HCT116 (cell line): ENCODE results near the gene MCF2L. TPM values are rescaled to one million over a fixed set of nuclear protein-coding genes. Genes with fewer than 3 reads are reported as not detected.

ENCODE experiments used
- ATAC-seq: fragments of 200-7000 bp; cut with Tn5 transposase; 2 replicates; pipeline ENCODE4 v1.9.1; 2020; ENCODE audit warnings: mild to moderate bottlenecking, moderate library complexity
- BruUV-seq: library from RNA; stranded (reverse); fragments of 400-500 nt; replicated peaks from 2 replicates; lab custom pipeline; 2021; lab: Mats Ljungman, UMichigan
- CTCF ChIA-PET: fragments of 300-600 bp; sonication (Branson Sonifier 250); formaldehyde crosslinking; loops from one replicate; lab custom pipeline; 2021; ENCODE audit warnings: antibody characterized with exemption; lab: Charles Lee
- POLR2A ChIA-PET: fragments of 300-600, 350-600 bp; sonication (Branson Sonifier 250); formaldehyde crosslinking; loops from one replicate; lab custom pipeline; 2021; ENCODE audit warnings: antibody characterized with exemption; lab: Charles Lee
- RAD21 ChIA-PET, 2 experiments: fragments of 300-600 bp; sonication (Branson Sonifier 250); formaldehyde crosslinking; loops; one replicate each; lab custom pipeline; 2023; ENCODE audit warnings: low total read pairs in 2 of 2; ENCODE audit not compliant: uncharacterized antibody in 2 of 2, unreplicated experiment in 2 of 2, low non-redundant PET in 1 of 2; lab: Charles Lee
- DNase-seq: peaks from one replicate; pipeline ENCODE4 v3.0.0-alpha.2; 2010; ENCODE audit warnings: low read depth, low spot score
- H2AFZ ChIP-seq: fragments of 200-600 bp; shearing (Covaris generic), sonication (generic); 2 replicates; pipeline ENCODE4 v1.6.1; 2017; ENCODE audit warnings: low read depth, mixed run types, mixed read lengths, antibody characterized with exemption, low read length; ENCODE audit not compliant: poor library complexity, severe bottlenecking
- H3K27ac ChIP-seq: 2 replicates; pipeline ENCODE4 v1.5.1; 2012; ENCODE audit warnings: low read depth, low read length
- H3K27me3 ChIP-seq: fragments of 200-600 bp; sonication (generic); 2 replicates; pipeline ENCODE4 v1.6.1; 2016; ENCODE audit warnings: mixed run types, low read length, mixed read lengths; ENCODE audit not compliant: insufficient read depth
- H3K36me3 ChIP-seq, 2 experiments: fragments of 200-500 bp in 1 of 2; fragments of 200-600 bp in 1 of 2; sonication (Bioruptor generic) in 1 of 2; sonication (generic) in 1 of 2; 2 replicates each; pipeline versions ENCODE4 v1.5.1 to v1.6.1; 2014 to 2016; ENCODE audit warnings: low read length in 2 of 2, inconsistent platforms in 1 of 2, mixed read lengths in 1 of 2, mixed run types in 1 of 2; ENCODE audit not compliant: insufficient read depth in 2 of 2, control insufficient read depth in 1 of 2
- H3K4me1 ChIP-seq, 2 experiments: fragments of 200-600 bp in 1 of 2; sonication (generic) in 1 of 2; 2 replicates each; pipeline versions ENCODE4 v1.5.1 to v1.6.1; 2012 to 2017; ENCODE audit warnings: low read length in 2 of 2, inconsistent platforms in 1 of 2, mild to moderate bottlenecking in 1 of 2, mixed read lengths in 1 of 2, mixed run types in 1 of 2, moderate library complexity in 1 of 2; ENCODE audit not compliant: insufficient read depth in 2 of 2, control insufficient read depth in 1 of 2
- H3K4me2 ChIP-seq: fragments of 200-600 bp; sonication (generic); 2 replicates; pipeline ENCODE4 v1.6.1; 2017; ENCODE audit warnings: mixed run types, low read length, mixed read lengths
- H3K4me3 ChIP-seq, 2 experiments: fragments of 200-600 bp in 1 of 2; sonication (generic) in 1 of 2; replicated peaks in 1 of 2; 2 replicates each; pipeline ENCODE4 v1.5.1; 2011 to 2016; ENCODE audit warnings: low read length in 2 of 2, control low read depth in 1 of 2, low read depth in 1 of 2, mild to moderate bottlenecking in 1 of 2, mixed read lengths in 1 of 2, mixed run types in 1 of 2
- H3K79me2 ChIP-seq: fragments of 200-600 bp; sonication (generic); 2 replicates; pipeline ENCODE4 v1.6.1; 2017; ENCODE audit warnings: mild to moderate bottlenecking, mixed run types, low read length, moderate library complexity, mixed read lengths; ENCODE audit not compliant: insufficient read depth
- H3K9ac ChIP-seq: fragments of 200-600 bp; sonication (generic); 2 replicates; pipeline ENCODE4 v1.6.1; 2016; ENCODE audit warnings: low read length, mixed read lengths
- H3K9me2 ChIP-seq: fragments of 200-600 bp; sonication (generic), shearing (Covaris generic); 2 replicates; pipeline ENCODE4 v1.6.1; 2017; ENCODE audit warnings: mixed run types, mild to moderate bottlenecking, moderate library complexity; ENCODE audit not compliant: insufficient read depth
- H3K9me3 ChIP-seq, 2 experiments: fragments of 200-500 bp in 1 of 2; fragments of 200-600 bp in 1 of 2; sonication (Bioruptor generic) in 1 of 2; sonication (generic) in 1 of 2; 2 replicates each; pipeline ENCODE4 v1.6.1; 2014 to 2017; ENCODE audit warnings: low read length in 2 of 2, mixed read lengths in 2 of 2, inconsistent platforms in 1 of 2, low read depth in 1 of 2, mild to moderate bottlenecking in 1 of 2, mixed run types in 1 of 2, moderate library complexity in 1 of 2; ENCODE audit not compliant: control insufficient read depth in 1 of 2, insufficient read depth in 1 of 2
- H4K20me1 ChIP-seq: fragments of 200-600 bp; sonication (generic), shearing (Covaris generic); 2 replicates; pipeline ENCODE4 v1.6.1; 2017; ENCODE audit warnings: mixed run types, mild to moderate bottlenecking, moderate library complexity; ENCODE audit not compliant: insufficient read depth
- ELF1 ChIP-seq: IDR thresholded peaks from 2 replicates; pipeline ENCODE4 v1.6.1; 2012; ENCODE audit warnings: low read depth, borderline replicate concordance
- EZH2 ChIP-seq: fragments of 200-600 bp; sonication (generic); IDR thresholded peaks from 2 replicates; pipeline ENCODE4 v1.6.1; 2017; ENCODE audit warnings: antibody characterized with exemption, mixed run types
- SIN3A ChIP-seq: IDR thresholded peaks from 2 replicates; pipeline ENCODE4 v1.6.1; 2012; ENCODE audit warnings: low read depth
- TCF7L2 ChIP-seq: IDR thresholded peaks from 2 replicates; pipeline ENCODE4 v1.7.0; 2011; ENCODE audit warnings: borderline replicate concordance, inconsistent platforms; ENCODE audit not compliant: insufficient read depth, insufficient read length; ENCODE audit errors: extremely low read depth
- intact Hi-C: fragments of 100-400 bp; cut with micrococcal nuclease; formaldehyde crosslinking; loops from 2 replicates; pipeline ENCODE4 v1.10.0; 2022
- total RNA-seq: library from RNA; stranded (reverse); gene quantifications from one replicate; pipeline ENCODE4 v1.2.1, GENCODE V29; 2021; ENCODE audit not compliant: unreplicated experiment
- TF ChIP-seq, protein P1 (sequence below): IDR thresholded peaks from 2 replicates; pipeline ENCODE4 v1.6.1; 2011; ENCODE audit warnings: mild to moderate bottlenecking, low read length, moderate library complexity; ENCODE audit not compliant: insufficient replicate concordance; ENCODE audit errors: extremely low read depth

The MCF2L gene
- total RNA-seq, 1 experiment from 2014 or later: 19.3 TPM

DNA sequence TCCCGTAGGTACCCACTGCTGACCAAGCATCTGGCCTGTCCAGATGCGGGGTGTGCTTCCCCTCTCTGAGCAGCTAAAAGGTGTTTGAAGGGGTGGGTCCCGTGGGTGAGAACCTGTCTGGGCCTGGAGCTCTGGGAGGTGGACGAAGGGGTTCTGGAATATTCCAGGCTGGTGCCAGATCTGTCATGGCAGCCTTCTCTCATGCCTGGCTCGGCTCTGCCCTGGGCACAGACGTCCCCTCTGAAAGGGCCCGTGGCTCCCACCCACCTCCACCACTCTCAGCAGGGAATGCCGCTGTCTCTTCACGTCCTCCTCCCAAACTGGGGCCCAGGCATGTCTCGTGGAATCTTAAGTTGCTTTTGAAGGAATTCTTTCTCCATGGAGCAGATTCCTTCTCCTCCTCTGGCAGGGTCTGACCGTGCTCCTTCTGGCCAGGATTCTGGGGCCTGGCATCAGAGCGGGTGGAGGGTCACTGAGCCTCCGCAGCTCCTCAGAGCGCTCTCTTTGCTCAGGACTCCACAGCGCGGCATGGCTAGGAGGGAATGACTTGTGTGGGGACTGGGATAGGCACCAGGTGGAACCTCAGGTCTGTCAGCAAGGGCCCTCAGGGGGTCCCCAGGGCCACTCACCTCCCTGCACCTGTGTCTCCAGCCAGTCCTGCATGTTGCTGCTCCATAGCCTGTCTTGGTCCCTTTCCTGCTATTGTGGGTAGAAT is 5.9 kb upstream of the MCF2L start:
- Histone ChIP-seq H3K4me1 (peaks cover under 1 to 9% of the 10 kb centered on the region in 2 experiments; a peak in 2 of 4 replicates), H3K9me3 (no peaks in the 10 kb centered on the region), H4K20me1 (no peaks in the 10 kb centered on the region), H3K27ac (no peak overlapping the region), H3K4me3 (no peak overlapping the region), H2AFZ (no peak overlapping the region), H3K9me2 (no peaks in the 10 kb centered on the region), H3K27me3 (no peaks in the 10 kb centered on the region)
- BruUV-seq: no TSS peak
- ChIA-PET RAD21 (no interaction called here), POLR2A (no interaction called here)
- DNase-seq: no peak
- no peak for TF ChIP-seq EZH2
- TF ChIP-seq, protein P1, sequence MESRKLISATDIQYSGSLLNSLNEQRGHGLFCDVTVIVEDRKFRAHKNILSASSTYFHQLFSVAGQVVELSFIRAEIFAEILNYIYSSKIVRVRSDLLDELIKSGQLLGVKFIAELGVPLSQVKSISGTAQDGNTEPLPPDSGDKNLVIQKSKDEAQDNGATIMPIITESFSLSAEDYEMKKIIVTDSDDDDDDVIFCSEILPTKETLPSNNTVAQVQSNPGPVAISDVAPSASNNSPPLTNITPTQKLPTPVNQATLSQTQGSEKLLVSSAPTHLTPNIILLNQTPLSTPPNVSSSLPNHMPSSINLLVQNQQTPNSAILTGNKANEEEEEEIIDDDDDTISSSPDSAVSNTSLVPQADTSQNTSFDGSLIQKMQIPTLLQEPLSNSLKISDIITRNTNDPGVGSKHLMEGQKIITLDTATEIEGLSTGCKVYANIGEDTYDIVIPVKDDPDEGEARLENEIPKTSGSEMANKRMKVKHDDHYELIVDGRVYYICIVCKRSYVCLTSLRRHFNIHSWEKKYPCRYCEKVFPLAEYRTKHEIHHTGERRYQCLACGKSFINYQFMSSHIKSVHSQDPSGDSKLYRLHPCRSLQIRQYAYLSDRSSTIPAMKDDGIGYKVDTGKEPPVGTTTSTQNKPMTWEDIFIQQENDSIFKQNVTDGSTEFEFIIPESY: no peak
- TF ChIP-seq SIN3A: no peak
- no peak for TF ChIP-seq ELF1
- TF ChIP-seq TCF7L2: no peak
- TF ChIP-seq, all 23 proteins: peak for 0
- Histone ChIP-seq H3K36me3 (no peaks in the 10 kb centered on the region), H3K4me2 (no peak overlapping the region), H3K79me2 (no peaks in the 10 kb centered on the region), H3K9ac (no peak overlapping the region)
- CTCF ChIA-PET: no interaction called here
- intact Hi-C loops: no loop called here
- no peak for ATAC-seq

DNA sequence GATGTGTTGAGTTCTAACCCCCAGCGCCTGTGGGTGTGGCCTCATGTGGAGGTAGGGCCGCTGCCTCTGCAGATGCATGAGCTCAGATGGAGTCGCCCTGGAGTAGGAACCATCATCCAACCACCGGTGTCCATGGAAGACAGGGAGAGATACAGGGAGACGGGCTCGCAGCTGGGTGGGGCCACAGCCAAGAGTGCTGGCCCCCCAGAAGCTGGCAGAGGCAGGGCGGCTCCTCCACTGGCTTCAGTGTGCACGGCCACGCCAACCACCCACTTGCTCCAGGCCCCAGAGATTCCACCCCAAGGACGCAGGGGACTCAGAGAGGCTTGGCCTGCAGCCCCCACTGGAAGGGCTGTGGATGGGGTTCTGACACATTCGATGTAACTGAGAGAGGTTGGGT is 5.4 kb upstream of the MCF2L start:
- H3K27ac ChIP-seq: no peak overlapping the region
- peaks cover 2 to 9% of the 10 kb centered on the region in 2 experiments; a peak in 2 of 4 replicates for H3K4me1 ChIP-seq
- POLR2A ChIA-PET: no interaction called here
- TF ChIP-seq, protein P1: no peak
- TF ChIP-seq, all 23 proteins: peak for 0
- Histone ChIP-seq H3K9me2 (no peaks in the 10 kb centered on the region), H3K36me3 (no peaks in the 10 kb centered on the region), H3K27me3 (no peaks in the 10 kb centered on the region), H3K4me2 (no peak overlapping the region), H3K9me3 (no peaks in the 10 kb centered on the region), H3K9ac (no peak overlapping the region), H3K4me3 (no peak overlapping the region), H4K20me1 (no peaks in the 10 kb centered on the region), H2AFZ (no peak overlapping the region), H3K79me2 (no peaks in the 10 kb centered on the region)
- intact Hi-C loops: no loop called here
- no TSS peak for BruUV-seq
- RAD21 ChIA-PET: no interaction called here
- DNase-seq (no peak), ATAC-seq (no peak)
- CTCF ChIA-PET: no interaction called here
